ENCODE measurements around the gene ALDH1A2. TPM values are rescaled to one million over a fixed set of nuclear protein-coding genes. Genes with fewer than 3 reads are reported as not detected.

The ALDH1A2 gene
- total and polyA plus RNA-seq, 12 donors, result 1.8 to 277 (median 8.3) TPM

GRCh38 chr15:58056015-58056414, 9.5 kb downstream of the ALDH1A2 start:
- Histone ChIP-seq H3K4me1 (replicated peaks in 1 of 2) (no peaks in the 10 kb centered on the region), H3K9me3 (replicated peaks in 1 of 3) (no peaks in the 10 kb centered on the region), H3K36me3 (replicated peaks in 1 of 2) (no peaks in the 10 kb centered on the region), H3K27me3 (peaks cover 32% of the 10 kb centered on the region), H3K4me3 (no peak overlapping the region), H3K27ac (no peak overlapping the region)
- no peak for DNase-seq
- 86 to 96% (median 86%) methylated on average over 4 of the region's 4 CpGs for WGBS, 4 donors
- intact Hi-C loops (cut with DNase I), result no loop called here
- TF ChIP-seq POLR2A (IDR thresholded peaks at IDR 0.05), result no peak
- no peak for TF ChIP-seq CTCF (IDR thresholded peaks at IDR 0.05)

GRCh38 chr15:58053315-58054153, 12.0 kb downstream of the ALDH1A2 start:
- DNase-seq, result no peak
- 80 to 89% (median 83%) methylated on average over 4 of the region's 4 CpGs for WGBS, 4 donors
- H3K4me1 ChIP-seq (replicated peaks in 1 of 2), result no peaks in the 10 kb centered on the region
- peaks cover 11% of the 10 kb centered on the region for H3K27me3 ChIP-seq
- H3K27ac ChIP-seq, result no peak overlapping the region
- no peaks in the 10 kb centered on the region for H3K9me3 ChIP-seq (replicated peaks in 1 of 3)
- H3K4me3 ChIP-seq, result no peak overlapping the region
- intact Hi-C loops (cut with DNase I), result no loop called here
- TF ChIP-seq POLR2A (IDR thresholded peaks at IDR 0.05) (no peak), CTCF (IDR thresholded peaks at IDR 0.05) (no peak)
- no peaks in the 10 kb centered on the region for H3K36me3 ChIP-seq (replicated peaks in 1 of 2)

- intact Hi-C loops (cut with DNase I), result no loop called here
- H3K4me1 ChIP-seq (replicated peaks in 1 of 2), result no peaks in the 10 kb centered on the region
- peaks cover 4% of the 10 kb centered on the region for H3K27me3 ChIP-seq
- no peak overlapping the region for H3K27ac ChIP-seq
- no peaks in the 10 kb centered on the region for H3K36me3 ChIP-seq (replicated peaks in 1 of 2)
- 85 to 94% (median 91%) methylated on average over 5 of the region's 5 CpGs for WGBS, 4 donors
- H3K9me3 ChIP-seq (replicated peaks in 1 of 3), result no peaks in the 10 kb centered on the region
- H3K4me3 ChIP-seq, result no peak overlapping the region
- no peak for DNase-seq
- TF ChIP-seq CTCF (IDR thresholded peaks at IDR 0.05) (no peak), POLR2A (IDR thresholded peaks at IDR 0.05) (no peak)
Measured at GRCh38 chr15:58052334-58052733, 13.2 kb downstream of the ALDH1A2 start.

GRCh38 chr15:58049520-58050227, 15.8 kb downstream of the ALDH1A2 start:
- intact Hi-C loops (cut with DNase I), result loop anchor here (10.0 kb wide), 2 partner anchors 135 to 885 kb away; partner anchors contain the start of gene SLTM (in 1 of the 2)
- TF ChIP-seq CTCF (IDR thresholded peaks at IDR 0.05), result no peak
- no peak for TF ChIP-seq POLR2A (IDR thresholded peaks at IDR 0.05)
- Histone ChIP-seq H3K4me1 (replicated peaks in 1 of 2) (no peaks in the 10 kb centered on the region), H3K27ac (no peak overlapping the region), H3K27me3 (peaks cover 3% of the 10 kb centered on the region), H3K4me3 (no peak overlapping the region), H3K9me3 (replicated peaks in 1 of 3) (no peaks in the 10 kb centered on the region), H3K36me3 (replicated peaks in 1 of 2) (no peaks in the 10 kb centered on the region)
- no peak for DNase-seq
- WGBS, 4 donors, result 70 to 80% (median 76%) methylated on average over 3 of the region's 3 CpGs

Measured in adrenal gland (tissue), 12 donors.